GM11168 (cell line): ENCODE data around the gene CCDC14.

Experiments
- in situ Hi-C: fragments of 300-500 bp; cut with MboI; formaldehyde crosslinking; loops from one replicate; pipeline ENCODE4 v1.12.0; 2022; ENCODE audit warnings: low sequenced_read_pairs; ENCODE audit not compliant: unreplicated experiment

CCDC14 gene

DNA sequence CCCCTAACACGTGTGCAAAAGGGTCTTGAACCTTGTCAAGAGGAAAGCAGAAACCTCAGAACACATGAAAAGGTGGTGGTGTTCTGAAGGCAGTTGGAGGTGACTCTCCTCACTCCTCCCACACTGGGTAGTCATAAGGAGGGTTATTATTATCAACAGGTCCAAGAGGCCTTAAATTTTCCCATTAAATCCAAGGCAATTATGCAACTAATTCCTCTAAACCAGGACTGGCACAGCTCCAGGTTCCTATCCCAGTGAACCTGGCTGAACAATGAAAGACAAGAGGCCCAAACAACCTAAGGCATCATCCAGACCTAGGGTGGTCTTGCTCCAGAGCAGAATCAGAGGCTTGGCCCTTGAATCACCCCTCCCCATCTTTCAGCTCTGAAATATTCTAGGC, 91.9 kb downstream of the CCDC14 start:
- in situ Hi-C loops, result no loop called here

DNA sequence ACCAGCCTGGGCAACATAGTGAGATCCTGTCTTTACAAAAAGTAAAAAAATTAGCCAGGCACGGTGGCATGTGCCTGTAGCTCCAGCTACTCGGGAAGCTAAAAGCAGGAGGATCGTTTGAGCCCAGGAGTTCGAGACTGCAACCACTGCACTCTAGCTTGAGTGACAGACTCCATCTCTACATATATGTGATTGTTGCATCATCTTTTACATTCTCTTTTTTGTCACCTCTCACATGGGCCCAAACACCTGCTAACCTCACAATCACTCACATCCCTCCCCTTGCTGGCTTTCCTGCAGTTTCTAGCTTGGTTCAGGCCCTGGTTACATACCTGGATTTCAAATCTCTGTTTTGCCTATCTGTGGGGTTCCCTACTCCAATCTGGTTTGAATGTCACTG, 96.3 kb downstream of the CCDC14 start:
- in situ Hi-C loops, result no loop called here
